Measurements from ENCODE around the gene MAST4. TPM values are rescaled to one million over a fixed set of nuclear protein-coding genes. Genes with fewer than 3 reads are reported as not detected.

The MAST4 gene
- polyA plus RNA-seq (2011; rRNA removed), result 2.9 and 4.0 TPM in 2 replicates
- polyA minus RNA-seq (2011; rRNA and poly(A)+ RNA removed), result 9.1 and 12.9 TPM in 2 replicates

GRCh38 chr5:66595756-66596635 lies at the start of gene MAST4:
TSS of gene MAST4 (plus strand) at chr5:66596393. CDS start at chr5:66596656, 263 bp downstream.
- peak; percentile 4 for DNase-seq (ENCODE audit: low read depth)
- no peak for TF ChIP-seq CTCF (IDR thresholded peaks at IDR 0.05; ENCODE audit: insufficient read depth, low read depth, low read length)

GRCh38 chr5:66546541-66546940 lies 49.7 kb upstream of the MAST4 start:
- Histone ChIP-seq H3K36me3 (ENCODE audit: control insufficient read depth, insufficient read depth, low read length) (no peaks in the 10 kb centered on the region), H3K27me3 (ENCODE audit: control insufficient read depth, insufficient read depth, low read length) (no peaks in the 10 kb centered on the region), H3K4me3 (ENCODE audit: low read depth, low read length) (no peak overlapping the region)
- POLR2A ChIA-PET, result no interaction called here
- no peak for TF ChIP-seq CTCF (IDR thresholded peaks at IDR 0.05; ENCODE audit: insufficient read depth, low read depth, low read length)
- CTCF ChIA-PET, result no interaction called here
- DNase-seq (ENCODE audit: low read depth), result no peak

More at GRCh38 chr5:66595756-66596635, at the start of gene MAST4:
- peak within 1 kb of the TSS; percentile 51 for H3K4me3 ChIP-seq (ENCODE audit: low read depth, low read length)
- POLR2A ChIA-PET, result no interaction called here
- no peaks in the 10 kb centered on the region for H3K36me3 ChIP-seq (ENCODE audit: control insufficient read depth, insufficient read depth, low read length)
- CTCF ChIA-PET, result no interaction called here
- peaks cover 21% of the 10 kb centered on the region for H3K27me3 ChIP-seq (ENCODE audit: control insufficient read depth, insufficient read depth, low read length)

GRCh38 chr5:66551338-66551737 lies 44.9 kb upstream of the MAST4 start:
- no peak overlapping the region for H3K4me3 ChIP-seq (ENCODE audit: low read depth, low read length)
- POLR2A ChIA-PET, result no interaction called here
- CTCF ChIA-PET, result no interaction called here
- no peak for TF ChIP-seq CTCF (IDR thresholded peaks at IDR 0.05; ENCODE audit: insufficient read depth, low read depth, low read length)
- no peaks in the 10 kb centered on the region for H3K27me3 ChIP-seq (ENCODE audit: control insufficient read depth, insufficient read depth, low read length)
- DNase-seq (ENCODE audit: low read depth), result no peak
- no peaks in the 10 kb centered on the region for H3K36me3 ChIP-seq (ENCODE audit: control insufficient read depth, insufficient read depth, low read length)

- no peak for TF ChIP-seq CTCF (IDR thresholded peaks at IDR 0.05; ENCODE audit: insufficient read depth, low read depth, low read length)
- DNase-seq (ENCODE audit: low read depth), result no peak
- no peaks in the 10 kb centered on the region for H3K36me3 ChIP-seq (ENCODE audit: control insufficient read depth, insufficient read depth, low read length)
- CTCF ChIA-PET, result no interaction called here
- no peak overlapping the region for H3K4me3 ChIP-seq (ENCODE audit: low read depth, low read length)
- H3K27me3 ChIP-seq (ENCODE audit: control insufficient read depth, insufficient read depth, low read length), result no peaks in the 10 kb centered on the region
- POLR2A ChIA-PET, result no interaction called here
These were observed 44.2 kb upstream of the MAST4 start for GRCh38 chr5:66551945-66552344.

GRCh38 chr5:66553368-66553912 lies 42.8 kb upstream of the MAST4 start:
- no peaks in the 10 kb centered on the region for H3K36me3 ChIP-seq (ENCODE audit: control insufficient read depth, insufficient read depth, low read length)
- no peaks in the 10 kb centered on the region for H3K27me3 ChIP-seq (ENCODE audit: control insufficient read depth, insufficient read depth, low read length)
- H3K4me3 ChIP-seq (ENCODE audit: low read depth, low read length), result no peak overlapping the region
- CTCF ChIA-PET, result no interaction called here
- POLR2A ChIA-PET, result no interaction called here
- no peak for TF ChIP-seq CTCF (IDR thresholded peaks at IDR 0.05; ENCODE audit: insufficient read depth, low read depth, low read length)
- no peak for DNase-seq (ENCODE audit: low read depth)

All from BJ (cell line).